Ectodermal cell (in vitro differentiated cells): ENCODE results near the gene MKRN2.
"Not testable (repeated sequence)": the region's sequence is repeated elsewhere in the genome, so short reads cannot be mapped to it uniquely, and the experiment has no call there.

Experiments used
- H3K27ac ChIP-seq: 2 replicates; pipeline ENCODE4 v1.7.0; 2013; ENCODE audit warnings: mild to moderate bottlenecking, low read depth, low read length; ENCODE audit not compliant: insufficient read depth, poor library complexity, severe bottlenecking
- H3K27me3 ChIP-seq: 2 replicates; pipeline ENCODE4 v1.7.0; 2013; ENCODE audit warnings: mild to moderate bottlenecking, low read length; ENCODE audit not compliant: insufficient read depth, control insufficient read depth, poor library complexity, severe bottlenecking
- H3K36me3 ChIP-seq: one replicate; pipeline ENCODE4 v1.7.0; 2013; ENCODE audit warnings: low read length; ENCODE audit not compliant: control insufficient read depth, insufficient read depth
- H3K4me1 ChIP-seq: one replicate; pipeline ENCODE4 v1.7.0; 2013; ENCODE audit warnings: low read length; ENCODE audit not compliant: control insufficient read depth, insufficient read depth
- H3K4me3 ChIP-seq: 2 replicates; pipeline ENCODE4 v1.7.0; 2013; ENCODE audit warnings: low read depth, low read length, control low read depth; ENCODE audit not compliant: insufficient read depth
- H3K9me3 ChIP-seq: 2 replicates; pipeline ENCODE4 v1.7.0; 2013; ENCODE audit warnings: mild to moderate bottlenecking, low read length, moderate library complexity; ENCODE audit not compliant: control insufficient read depth
- WGBS, 2 experiments: methylation state at CpG; one replicate each; pipeline ENCODE4 v1.1.7; 2013; ENCODE audit warnings: missing lambda C conversion rate in 2 of 2; 5-methylcytosine and 5-hydroxymethylcytosine counted together

MKRN2 gene

DNA sequence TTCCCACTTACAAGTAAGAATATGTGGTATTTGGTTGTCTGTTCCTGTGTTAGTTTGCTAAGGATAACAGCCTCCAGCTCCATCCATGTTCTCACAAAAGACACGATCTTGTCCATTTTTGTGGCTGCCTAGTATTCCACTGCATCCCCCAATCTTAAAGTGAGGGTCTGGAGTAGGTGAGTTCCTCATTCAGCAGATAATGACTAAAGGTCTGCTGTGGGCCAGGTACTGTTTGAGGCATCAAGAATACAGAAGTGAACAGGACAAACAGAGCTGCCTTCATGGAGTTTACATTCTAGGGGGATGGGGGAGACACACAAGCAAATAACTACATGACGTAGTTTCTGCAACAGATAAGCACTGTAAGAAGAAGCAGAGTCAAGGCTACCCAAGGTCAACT, 35.9 kb upstream of the MKRN2 start:
- H3K4me3 ChIP-seq = no peak overlapping the region
- no peaks in the 10 kb centered on the region for H3K9me3 ChIP-seq
- WGBS, 2 experiments = 92 to 96% methylated on average over 2 of the region's 2 CpGs

DNA sequence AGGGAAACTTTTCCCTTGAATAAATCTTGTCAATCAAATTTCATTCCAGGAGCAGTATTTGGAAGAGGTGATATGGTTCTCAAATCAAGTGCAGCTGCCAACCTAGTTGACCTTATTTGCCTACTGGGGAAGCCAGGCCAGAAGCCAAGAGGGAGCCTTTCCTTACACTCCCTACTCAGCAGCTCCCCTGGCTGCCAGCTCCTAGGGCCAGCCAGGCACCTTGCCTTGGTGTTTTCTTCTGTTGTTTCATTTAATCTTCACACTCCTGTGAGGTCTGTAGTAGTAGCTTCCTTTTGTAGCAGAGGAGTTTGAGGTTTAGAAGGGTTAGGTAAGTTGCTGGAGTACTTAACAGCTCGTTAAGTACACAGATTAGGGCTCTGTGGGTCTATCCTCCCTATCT, 34.2 kb upstream of the MKRN2 start:
- no peaks in the 10 kb centered on the region for H3K9me3 ChIP-seq
- H3K4me3 ChIP-seq = no peak overlapping the region
- H3K36me3 ChIP-seq = peaks cover 12% of the 10 kb centered on the region
- H3K27ac ChIP-seq = no peak overlapping the region
- 100% methylated on average over 1 of the region's 1 CpG; no CpG with 5 or more reads in 1 of the 2 experiments for WGBS, 2 experiments
- no peaks in the 10 kb centered on the region for H3K27me3 ChIP-seq
- no peaks in the 10 kb centered on the region for H3K4me1 ChIP-seq

More for the DNA sequence above, 35.9 kb upstream of the MKRN2 start:
- H3K36me3 ChIP-seq = peaks cover 12% of the 10 kb centered on the region
- H3K27me3 ChIP-seq = no peaks in the 10 kb centered on the region
- H3K27ac ChIP-seq = no peak overlapping the region
- H3K4me1 ChIP-seq = no peaks in the 10 kb centered on the region

DNA sequence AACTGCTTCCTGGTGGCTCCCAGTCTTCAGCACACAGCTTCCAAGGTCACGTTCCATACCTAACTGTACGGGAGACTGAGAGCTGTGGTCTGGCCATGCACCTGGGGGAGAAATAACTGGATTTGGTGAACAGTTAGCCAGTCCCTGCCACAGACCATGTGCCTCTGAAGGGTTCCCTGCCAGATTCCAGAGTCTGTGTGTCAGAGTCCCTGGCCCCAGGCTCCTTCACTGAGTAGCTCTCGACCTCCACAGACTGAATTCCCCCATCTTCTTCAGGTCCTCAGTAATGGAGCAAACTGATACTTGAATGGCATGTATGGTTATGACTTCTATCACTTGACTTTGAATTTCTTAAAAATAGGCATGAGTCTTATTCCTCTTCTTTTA, 29.1 kb upstream of the MKRN2 start:
- Histone ChIP-seq H3K36me3 (peaks cover 15% of the 10 kb centered on the region), H3K27ac (no peak overlapping the region), H3K27me3 (no peaks in the 10 kb centered on the region), H3K4me1 (no peaks in the 10 kb centered on the region), H3K4me3 (no peak overlapping the region), H3K9me3 (no peaks in the 10 kb centered on the region)
- WGBS, 2 experiments = 92 to 98% methylated on average over 3 of the region's 3 CpGs

DNA sequence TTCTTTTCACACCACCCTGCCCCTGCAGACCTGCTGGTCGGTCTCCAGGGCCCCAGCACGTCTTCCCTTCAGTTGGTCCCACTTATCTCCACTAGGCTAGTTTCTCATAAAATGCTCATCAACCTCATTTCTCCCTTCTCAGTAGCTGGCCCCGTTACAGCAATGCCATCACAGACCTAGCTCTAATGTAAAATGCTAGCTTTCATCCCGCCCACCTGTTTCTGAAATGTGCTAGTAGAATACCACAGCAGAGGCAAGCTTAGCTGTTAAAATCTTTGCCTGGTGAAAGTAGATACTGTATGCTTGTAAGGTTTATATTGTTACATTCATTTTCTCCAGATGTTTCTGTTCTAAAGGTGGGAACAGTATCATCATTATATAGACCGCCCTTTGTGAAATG, 24.7 kb upstream of the MKRN2 start:
- 91 to 93% methylated on average over 5 of the region's 5 CpGs for WGBS, 2 experiments
- H3K27me3 ChIP-seq = no peaks in the 10 kb centered on the region
- H3K4me1 ChIP-seq = no peaks in the 10 kb centered on the region
- H3K4me3 ChIP-seq = no peak overlapping the region
- no peak overlapping the region for H3K27ac ChIP-seq
- no peaks in the 10 kb centered on the region for H3K9me3 ChIP-seq
- peaks cover 15% of the 10 kb centered on the region for H3K36me3 ChIP-seq

DNA sequence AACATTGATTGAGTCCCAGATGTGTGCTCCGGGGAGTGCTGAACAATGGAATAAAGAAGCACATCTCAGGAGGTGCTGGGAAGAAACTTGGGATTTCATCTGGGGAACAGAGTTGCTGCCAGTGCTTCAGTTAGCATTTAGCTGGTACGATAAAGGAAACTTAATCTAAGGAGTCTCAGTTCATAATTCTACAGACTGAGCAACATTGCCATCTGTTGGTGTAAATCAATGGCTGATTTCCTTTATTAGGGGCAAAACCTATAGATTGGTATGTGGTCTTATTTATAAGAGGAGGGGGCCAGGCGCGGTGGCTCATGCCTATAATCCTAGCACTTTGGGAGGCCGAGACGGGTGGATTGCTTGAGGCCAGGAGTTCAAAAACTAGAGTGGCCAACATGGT, 20.5 kb upstream of the MKRN2 start:
- Histone ChIP-seq H3K36me3 (peaks cover 10% of the 10 kb centered on the region), H3K9me3 (no peaks in the 10 kb centered on the region), H3K27ac (no peak overlapping the region), H3K27me3 (no peaks in the 10 kb centered on the region), H3K4me3 (no peak overlapping the region), H3K4me1 (no peaks in the 10 kb centered on the region)
- 92 to 93% methylated on average over 6 of the region's 6 CpGs for WGBS, 2 experiments

DNA sequence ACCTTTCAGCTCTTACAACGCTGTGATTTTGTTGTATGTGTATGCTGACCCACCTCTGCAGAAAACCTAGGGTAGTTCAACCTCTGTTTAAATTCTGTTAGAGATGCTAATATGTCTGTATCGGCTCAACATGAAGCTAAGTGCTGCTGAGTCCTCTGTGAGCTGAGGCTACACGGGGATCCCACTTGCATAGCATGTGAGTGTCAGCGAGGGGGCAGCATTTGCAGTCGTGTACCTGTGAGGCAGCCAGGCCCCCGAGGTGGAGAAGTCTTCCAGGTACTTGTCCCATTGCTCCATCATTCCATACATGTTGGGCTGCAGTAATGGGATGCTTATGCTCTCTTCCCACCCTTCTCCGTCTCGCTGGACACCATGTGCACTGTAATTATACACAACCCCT, 15.3 kb upstream of the MKRN2 start:
- Histone ChIP-seq H3K9me3 (no peaks in the 10 kb centered on the region), H3K4me3 (no peak overlapping the region), H3K27me3 (no peaks in the 10 kb centered on the region), H3K27ac (no peak overlapping the region), H3K4me1 (no peaks in the 10 kb centered on the region), H3K36me3 (peaks cover 4% of the 10 kb centered on the region)
- WGBS, 2 experiments = 77% methylated on average over 8 of the region's 8 CpGs

DNA sequence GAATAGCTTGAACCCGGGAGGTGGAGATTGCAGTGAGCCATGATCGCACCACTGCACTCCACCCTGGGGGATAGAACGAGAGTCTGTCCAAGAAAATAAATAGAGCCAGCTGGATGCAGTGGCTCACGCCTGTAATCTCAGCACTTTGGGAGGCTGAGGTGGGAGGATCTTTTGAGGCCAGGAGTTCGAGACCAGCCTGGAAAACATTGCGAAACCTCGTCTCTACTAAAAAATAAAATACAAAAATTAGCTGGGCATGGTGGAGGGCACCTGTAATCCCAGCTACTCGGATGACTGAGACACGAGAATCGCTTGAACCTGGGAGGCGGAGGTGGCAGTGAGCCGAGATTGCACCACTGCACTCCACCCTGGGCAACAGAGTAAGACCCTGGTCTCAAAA, 13.4 kb upstream of the MKRN2 start:
- 91% methylated on average over 12 of the region's 12 CpGs for WGBS, 2 experiments
- not testable (repeated sequence) for H3K4me1 ChIP-seq, H3K27me3 ChIP-seq, H3K9me3 ChIP-seq, H3K36me3 ChIP-seq, H3K4me3 ChIP-seq, H3K27ac ChIP-seq

DNA sequence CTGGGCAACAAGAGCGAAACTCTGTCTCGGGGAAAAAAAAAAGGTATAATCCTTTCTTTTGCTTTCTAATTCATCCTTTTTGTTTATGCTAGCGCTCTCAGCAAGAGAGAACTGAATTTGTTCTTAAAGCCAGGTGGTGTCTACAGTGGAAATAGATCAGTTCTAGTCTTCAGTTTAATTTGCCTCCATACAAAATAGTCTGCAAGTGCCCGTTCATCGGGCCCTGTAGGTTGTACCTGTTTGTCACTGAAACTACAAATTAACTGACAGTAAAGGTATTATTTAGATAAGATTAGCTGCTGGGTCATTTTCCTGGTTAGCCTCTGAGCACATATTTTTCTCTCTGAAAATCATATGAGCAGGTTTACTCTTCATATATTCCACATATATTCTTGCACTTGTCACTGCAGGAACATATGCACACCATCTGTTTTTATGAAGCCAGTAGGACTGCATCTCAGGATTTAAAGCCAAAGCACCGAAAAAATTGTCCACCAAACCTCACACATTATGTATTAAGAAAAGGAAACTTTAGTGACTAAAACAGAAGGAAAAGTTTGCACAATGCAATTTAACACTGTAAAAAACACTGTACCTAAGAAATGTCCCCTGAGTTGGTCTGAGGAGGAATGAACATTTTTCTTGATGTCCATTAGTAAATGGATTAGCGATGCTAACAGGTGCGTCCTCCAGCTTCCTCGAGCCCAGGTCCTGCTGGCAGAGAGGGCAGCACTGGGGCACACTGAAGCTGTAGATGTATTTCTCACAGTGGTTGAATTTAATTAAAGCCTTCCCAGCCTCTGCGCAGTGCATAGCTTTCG, 12.0 kb upstream of the MKRN2 start:
- Histone ChIP-seq H3K4me3 (no peak overlapping the region), H3K9me3 (no peaks in the 10 kb centered on the region), H3K36me3 (peaks cover 4% of the 10 kb centered on the region), H3K4me1 (no peaks in the 10 kb centered on the region), H3K27ac (no peak overlapping the region), H3K27me3 (no peaks in the 10 kb centered on the region)
- WGBS, 2 experiments = 84 to 87% methylated on average over 10 to 11 of the region's 11 CpGs

DNA sequence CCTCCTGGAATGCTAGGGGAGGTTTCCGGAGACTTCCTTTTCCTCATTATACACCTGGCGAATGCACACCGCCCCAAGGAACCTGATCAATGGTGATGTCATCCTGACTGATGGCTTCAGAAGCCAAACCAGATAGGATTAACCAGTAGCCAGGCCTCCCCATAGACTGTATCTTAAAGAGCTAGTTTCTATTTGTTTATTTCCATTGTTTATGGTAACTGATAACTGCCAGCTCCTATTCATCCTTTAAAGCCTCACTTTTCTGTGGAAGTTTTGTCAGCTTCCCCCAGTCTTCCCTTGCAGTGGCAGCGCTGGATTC, 11.5 kb upstream of the MKRN2 start, which contains the start of gene MKRN2OS:
Gene MKRN2OS (minus strand): TSS at position 27 of the 319 bp plus-strand sequence. CDS start 35 bp downstream, outside the sequence.
- no peaks in the 10 kb centered on the region for H3K4me1 ChIP-seq
- no peaks in the 10 kb centered on the region for H3K9me3 ChIP-seq
- H3K4me3 ChIP-seq = no peak within 1 kb of the TSS
- WGBS, 2 experiments = 69 to 77% methylated on average over 4 of the region's 4 CpGs
- H3K36me3 ChIP-seq = no peaks in the 10 kb centered on the region
- H3K27me3 ChIP-seq = no peaks in the 10 kb centered on the region
- H3K27ac ChIP-seq = no peak within 1 kb of the TSS

DNA sequence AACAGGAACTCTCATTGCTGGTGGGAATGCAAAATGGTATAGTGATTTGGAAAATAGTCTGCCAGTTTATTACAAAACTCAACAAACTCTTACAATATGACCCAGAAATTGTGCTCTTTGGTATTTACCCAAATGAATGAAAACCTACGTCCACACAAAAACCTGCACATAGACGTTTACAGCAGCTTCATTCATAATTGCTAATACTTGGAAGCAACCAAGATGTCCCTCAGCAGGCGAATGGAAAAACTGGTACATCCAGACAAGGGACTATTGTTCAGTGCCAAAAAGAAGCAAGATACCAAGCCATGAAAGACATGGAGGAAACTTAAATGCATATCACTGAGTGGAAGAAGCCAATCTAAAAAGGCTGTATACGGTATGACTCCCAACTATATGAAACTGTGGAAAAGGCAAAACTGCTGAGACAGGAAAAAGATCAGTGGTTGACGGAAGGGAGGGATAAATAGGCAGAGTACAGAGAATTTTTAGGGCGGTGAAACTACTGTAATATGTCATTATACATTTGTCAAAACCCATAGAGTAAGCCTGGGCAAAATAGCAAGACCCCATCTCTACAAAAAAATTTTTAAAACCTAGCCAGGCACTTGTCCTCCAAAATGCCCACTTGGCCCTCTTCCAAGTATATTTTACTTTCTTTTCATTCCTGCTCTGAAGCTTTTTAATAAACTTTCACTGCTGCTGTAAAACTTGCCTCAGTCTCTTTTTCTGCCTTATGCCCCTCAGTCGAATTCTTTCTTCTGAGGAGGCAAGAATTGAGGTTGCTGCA, 6.7 kb upstream of the MKRN2 start:
- Histone ChIP-seq H3K27ac (no peak overlapping the region), H3K9me3 (no peaks in the 10 kb centered on the region), H3K27me3 (no peaks in the 10 kb centered on the region), H3K4me3 (no peak overlapping the region), H3K36me3 (no peaks in the 10 kb centered on the region), H3K4me1 (no peaks in the 10 kb centered on the region)
- WGBS, 2 experiments = 79 to 89% methylated on average over 6 to 7 of the region's 7 CpGs
